Ishikawa (cell line): ENCODE data around the gene B4GALNT1.

Source experiments
- CEBPB ChIP-seq: IDR thresholded peaks from 2 replicates; pipeline ENCODE4 v1.6.1; 2012
- CREB1 ChIP-seq: IDR thresholded peaks from 2 replicates; pipeline ENCODE4 v1.6.1; 2012; ENCODE audit warnings: low read depth
- EP300 ChIP-seq: IDR thresholded peaks from 2 replicates; pipeline ENCODE4 v1.6.1; 2012; ENCODE audit warnings: borderline replicate concordance
- FOXM1 ChIP-seq: IDR thresholded peaks from 2 replicates; pipeline ENCODE4 v1.6.1; 2012; ENCODE audit warnings: low read depth, borderline replicate concordance
- NFIC ChIP-seq: IDR thresholded peaks from 2 replicates; pipeline ENCODE4 v1.6.1; 2012
- RAD21 ChIP-seq: IDR thresholded peaks from 2 replicates; pipeline ENCODE4 v1.6.1; 2012; ENCODE audit warnings: low read depth
- TAF1 ChIP-seq: IDR thresholded peaks from 2 replicates; pipeline ENCODE4 v1.6.1; 2012; ENCODE audit warnings: low read depth, mild to moderate bottlenecking
- YY1 ChIP-seq: IDR thresholded peaks from 2 replicates; pipeline ENCODE4 v1.6.1; 2012; ENCODE audit warnings: low read depth
- TF ChIP-seq, protein P1 (sequence below): IDR thresholded peaks from 2 replicates; pipeline ENCODE4 v1.6.1; 2012
- TF ChIP-seq, protein P2 (sequence below): IDR thresholded peaks from 2 replicates; pipeline ENCODE4 v1.6.1; 2012; ENCODE audit warnings: low read depth, mild to moderate bottlenecking
- TF ChIP-seq, protein P3 (sequence below): IDR thresholded peaks from 2 replicates; pipeline ENCODE4 v1.6.1; 2012

GRCh38 chr12:57602544-57602943 lies 30.5 kb downstream of the B4GALNT1 start:
- TF ChIP-seq, protein P1, sequence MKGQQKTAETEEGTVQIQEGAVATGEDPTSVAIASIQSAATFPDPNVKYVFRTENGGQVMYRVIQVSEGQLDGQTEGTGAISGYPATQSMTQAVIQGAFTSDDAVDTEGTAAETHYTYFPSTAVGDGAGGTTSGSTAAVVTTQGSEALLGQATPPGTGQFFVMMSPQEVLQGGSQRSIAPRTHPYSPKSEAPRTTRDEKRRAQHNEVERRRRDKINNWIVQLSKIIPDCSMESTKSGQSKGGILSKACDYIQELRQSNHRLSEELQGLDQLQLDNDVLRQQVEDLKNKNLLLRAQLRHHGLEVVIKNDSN, result no peak
- no peak for TF ChIP-seq EP300
- no peak for TF ChIP-seq RAD21
- TF ChIP-seq, protein P2, sequence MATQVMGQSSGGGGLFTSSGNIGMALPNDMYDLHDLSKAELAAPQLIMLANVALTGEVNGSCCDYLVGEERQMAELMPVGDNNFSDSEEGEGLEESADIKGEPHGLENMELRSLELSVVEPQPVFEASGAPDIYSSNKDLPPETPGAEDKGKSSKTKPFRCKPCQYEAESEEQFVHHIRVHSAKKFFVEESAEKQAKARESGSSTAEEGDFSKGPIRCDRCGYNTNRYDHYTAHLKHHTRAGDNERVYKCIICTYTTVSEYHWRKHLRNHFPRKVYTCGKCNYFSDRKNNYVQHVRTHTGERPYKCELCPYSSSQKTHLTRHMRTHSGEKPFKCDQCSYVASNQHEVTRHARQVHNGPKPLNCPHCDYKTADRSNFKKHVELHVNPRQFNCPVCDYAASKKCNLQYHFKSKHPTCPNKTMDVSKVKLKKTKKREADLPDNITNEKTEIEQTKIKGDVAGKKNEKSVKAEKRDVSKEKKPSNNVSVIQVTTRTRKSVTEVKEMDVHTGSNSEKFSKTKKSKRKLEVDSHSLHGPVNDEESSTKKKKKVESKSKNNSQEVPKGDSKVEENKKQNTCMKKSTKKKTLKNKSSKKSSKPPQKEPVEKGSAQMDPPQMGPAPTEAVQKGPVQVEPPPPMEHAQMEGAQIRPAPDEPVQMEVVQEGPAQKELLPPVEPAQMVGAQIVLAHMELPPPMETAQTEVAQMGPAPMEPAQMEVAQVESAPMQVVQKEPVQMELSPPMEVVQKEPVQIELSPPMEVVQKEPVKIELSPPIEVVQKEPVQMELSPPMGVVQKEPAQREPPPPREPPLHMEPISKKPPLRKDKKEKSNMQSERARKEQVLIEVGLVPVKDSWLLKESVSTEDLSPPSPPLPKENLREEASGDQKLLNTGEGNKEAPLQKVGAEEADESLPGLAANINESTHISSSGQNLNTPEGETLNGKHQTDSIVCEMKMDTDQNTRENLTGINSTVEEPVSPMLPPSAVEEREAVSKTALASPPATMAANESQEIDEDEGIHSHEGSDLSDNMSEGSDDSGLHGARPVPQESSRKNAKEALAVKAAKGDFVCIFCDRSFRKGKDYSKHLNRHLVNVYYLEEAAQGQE, result no peak
- TF ChIP-seq FOXM1, result no peak
- TF ChIP-seq, protein P3, sequence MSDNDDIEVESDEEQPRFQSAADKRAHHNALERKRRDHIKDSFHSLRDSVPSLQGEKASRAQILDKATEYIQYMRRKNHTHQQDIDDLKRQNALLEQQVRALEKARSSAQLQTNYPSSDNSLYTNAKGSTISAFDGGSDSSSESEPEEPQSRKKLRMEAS, result no peak
- no peak for TF ChIP-seq TAF1
- TF ChIP-seq CREB1, result no peak
- TF ChIP-seq YY1, result no peak
- TF ChIP-seq NFIC, result no peak
- TF ChIP-seq CEBPB, result no peak
